ENCODE results near the gene DAO.

GRCh38 chr12:108914121-108914531 is 34.2 kb downstream of the DAO start:
- no peak for TF ChIP-seq CTCF (conservative IDR thresholded peaks at IDR 0.05 in 1 of 2, IDR thresholded peaks at IDR 0.05 in 1 of 2; ENCODE audit: low read depth in 1 of 2, low read length in 2 of 2)
- no peak for TF ChIP-seq EZH2 (IDR thresholded peaks at IDR 0.05; ENCODE audit: low read length, missing control alignments)
